HUES64 (cell line): ENCODE measurements around the gene FOXP1.

ENCODE experiments used
- H3K27ac ChIP-seq: 2 replicates; pipeline ENCODE4 v1.7.0; 2013; ENCODE audit warnings: low read depth, low read length, inconsistent platforms
- H3K27me3 ChIP-seq: 2 replicates; pipeline ENCODE4 v1.6.1; 2013; ENCODE audit warnings: mild to moderate bottlenecking, low read length; ENCODE audit not compliant: insufficient read depth
- H3K36me3 ChIP-seq: 2 replicates; pipeline ENCODE4 v1.6.1; 2013; ENCODE audit warnings: mild to moderate bottlenecking, low read length; ENCODE audit not compliant: insufficient read depth
- H3K4me1 ChIP-seq: 2 replicates; pipeline ENCODE4 v1.6.1; 2013; ENCODE audit warnings: mild to moderate bottlenecking, low read length, moderate library complexity; ENCODE audit not compliant: insufficient read depth
- H3K4me3 ChIP-seq: 2 replicates; pipeline ENCODE4 v1.5.1; 2013; ENCODE audit warnings: mild to moderate bottlenecking, low read length, moderate library complexity
- H3K9ac ChIP-seq: 2 replicates; pipeline ENCODE4 v1.6.1; 2013; ENCODE audit warnings: mild to moderate bottlenecking, low read depth, low read length
- H3K9me3 ChIP-seq: 2 replicates; pipeline ENCODE4 v1.6.1; 2013; ENCODE audit warnings: low read depth, low read length; ENCODE audit not compliant: insufficient read depth
- WGBS: fragments of 150-250, 120-280 bp; methylation state at CpG from one replicate; pipeline ENCODE4 v1.1.7; 2013; ENCODE audit warnings: missing lambda C conversion rate; 5-methylcytosine and 5-hydroxymethylcytosine counted together

Gene FOXP1

GRCh38 chr3:71062952-71063772 lies 520.4 kb downstream of the FOXP1 start:
- no peak overlapping the region; the same call in 1 of the 2 replicates for H3K9ac ChIP-seq
- peak overlapping the region; percentile 64 for H3K4me3 ChIP-seq

GRCh38 chr3:71062037-71062932 lies 521.2 kb downstream of the FOXP1 start:
- Histone ChIP-seq H3K27ac (no peak overlapping the region), H3K36me3 (no peaks in the 10 kb centered on the region), H3K9me3 (no peaks in the 10 kb centered on the region), H3K9ac (no peak overlapping the region), H3K27me3 (peaks cover 18% of the 10 kb centered on the region), H3K4me3 (no peak overlapping the region), H3K4me1 (peaks cover 86% of the 10 kb centered on the region)
- 84% methylated on average over 12 of the region's 14 CpGs for WGBS

More at GRCh38 chr3:71062952-71063772, 520.4 kb downstream of the FOXP1 start:
- Histone ChIP-seq H3K4me1 (peaks cover 82% of the 10 kb centered on the region), H3K9me3 (no peaks in the 10 kb centered on the region), H3K27me3 (peaks cover 18% of the 10 kb centered on the region), H3K36me3 (no peaks in the 10 kb centered on the region), H3K27ac (no peak overlapping the region)
- 79% methylated on average over 6 of the region's 6 CpGs for WGBS

- no peak overlapping the region for H3K27ac ChIP-seq
- no peaks in the 10 kb centered on the region for H3K9me3 ChIP-seq
- H3K4me1 ChIP-seq = peaks cover 86% of the 10 kb centered on the region
- no peak overlapping the region for H3K9ac ChIP-seq
- peaks cover 18% of the 10 kb centered on the region for H3K27me3 ChIP-seq
- no peaks in the 10 kb centered on the region for H3K36me3 ChIP-seq
- no peak overlapping the region for H3K4me3 ChIP-seq
- 71% methylated on average over 3 of the region's 3 CpGs for WGBS
Observed at GRCh38 chr3:71061581-71061980, 521.9 kb downstream of the FOXP1 start.

- Histone ChIP-seq H3K4me1 (peaks cover 86% of the 10 kb centered on the region), H3K27me3 (peaks cover 18% of the 10 kb centered on the region), H3K9ac (no peak overlapping the region), H3K27ac (no peak overlapping the region), H3K4me3 (no peak overlapping the region), H3K36me3 (no peaks in the 10 kb centered on the region), H3K9me3 (no peaks in the 10 kb centered on the region)
- WGBS = 70% methylated on average over 4 of the region's 4 CpGs
Observed at GRCh38 chr3:71061037-71061436, 522.5 kb downstream of the FOXP1 start.

GRCh38 chr3:71060536-71060935 lies 523.0 kb downstream of the FOXP1 start:
- WGBS = 69% methylated on average over 1 of the region's 2 CpGs
- peaks cover 86% of the 10 kb centered on the region for H3K4me1 ChIP-seq
- H3K9me3 ChIP-seq = no peaks in the 10 kb centered on the region
- no peak overlapping the region for H3K4me3 ChIP-seq
- H3K36me3 ChIP-seq = no peaks in the 10 kb centered on the region
- peaks cover 18% of the 10 kb centered on the region for H3K27me3 ChIP-seq
- no peak overlapping the region for H3K27ac ChIP-seq
- no peak overlapping the region for H3K9ac ChIP-seq

- Histone ChIP-seq H3K27ac (no peak overlapping the region), H3K4me1 (peaks cover 100% of the 10 kb centered on the region), H3K9me3 (no peaks in the 10 kb centered on the region), H3K9ac (no peak overlapping the region), H3K4me3 (no peak overlapping the region), H3K36me3 (no peaks in the 10 kb centered on the region), H3K27me3 (0 out of 2 replicates have a peak, but pooled peaks cover 1% of the 10 kb centered on the region)
- 77% methylated on average over 4 of the region's 4 CpGs for WGBS
Observed at GRCh38 chr3:71057526-71057894, 526.0 kb downstream of the FOXP1 start.

GRCh38 chr3:71056327-71056726 lies 527.2 kb downstream of the FOXP1 start:
- H3K36me3 ChIP-seq = no peaks in the 10 kb centered on the region; the same call in none of the 2 replicates
- no peak overlapping the region for H3K9ac ChIP-seq
- no peak overlapping the region for H3K27ac ChIP-seq
- no peaks in the 10 kb centered on the region for H3K9me3 ChIP-seq
- H3K4me3 ChIP-seq = no peak overlapping the region
- peaks cover 97% of the 10 kb centered on the region for H3K4me1 ChIP-seq
- 60% methylated on average over 5 of the region's 5 CpGs for WGBS
- H3K27me3 ChIP-seq = no peaks in the 10 kb centered on the region

- H3K9me3 ChIP-seq = no peaks in the 10 kb centered on the region
- H3K27me3 ChIP-seq = no peaks in the 10 kb centered on the region
- WGBS = 74% methylated on average over 10 of the region's 11 CpGs
- H3K4me1 ChIP-seq = peaks cover 97% of the 10 kb centered on the region
- no peak overlapping the region for H3K4me3 ChIP-seq
- H3K9ac ChIP-seq = no peak overlapping the region
- no peak overlapping the region for H3K27ac ChIP-seq
- H3K36me3 ChIP-seq = no peaks in the 10 kb centered on the region; the same call in none of the 2 replicates
Observed at GRCh38 chr3:71055257-71056001, 528.1 kb downstream of the FOXP1 start.

GRCh38 chr3:71054312-71054711 lies 529.2 kb downstream of the FOXP1 start:
- H3K36me3 ChIP-seq = no peaks in the 10 kb centered on the region; the same call in none of the 2 replicates
- no peaks in the 10 kb centered on the region for H3K27me3 ChIP-seq
- no peak overlapping the region for H3K9ac ChIP-seq
- 95% methylated on average over 5 of the region's 5 CpGs for WGBS
- peaks cover 97% of the 10 kb centered on the region for H3K4me1 ChIP-seq
- no peak overlapping the region for H3K27ac ChIP-seq
- no peak overlapping the region for H3K4me3 ChIP-seq
- H3K9me3 ChIP-seq = no peaks in the 10 kb centered on the region

- Histone ChIP-seq H3K9me3 (no peaks in the 10 kb centered on the region), H3K27ac (no peak overlapping the region), H3K9ac (no peak overlapping the region), H3K4me3 (no peak overlapping the region), H3K36me3 (no peaks in the 10 kb centered on the region; the same call in none of the 2 replicates), H3K4me1 (peaks cover 97% of the 10 kb centered on the region), H3K27me3 (no peaks in the 10 kb centered on the region)
- 80% methylated on average over 4 of the region's 4 CpGs for WGBS
Observed at GRCh38 chr3:71053495-71053894, 530.0 kb downstream of the FOXP1 start.
